ENCODE data around the gene DENND1A.
"Not testable (repeated sequence)": the region's sequence is repeated elsewhere in the genome, so short reads cannot be mapped to it uniquely, and the experiment has no call there.

The DENND1A gene

DNA sequence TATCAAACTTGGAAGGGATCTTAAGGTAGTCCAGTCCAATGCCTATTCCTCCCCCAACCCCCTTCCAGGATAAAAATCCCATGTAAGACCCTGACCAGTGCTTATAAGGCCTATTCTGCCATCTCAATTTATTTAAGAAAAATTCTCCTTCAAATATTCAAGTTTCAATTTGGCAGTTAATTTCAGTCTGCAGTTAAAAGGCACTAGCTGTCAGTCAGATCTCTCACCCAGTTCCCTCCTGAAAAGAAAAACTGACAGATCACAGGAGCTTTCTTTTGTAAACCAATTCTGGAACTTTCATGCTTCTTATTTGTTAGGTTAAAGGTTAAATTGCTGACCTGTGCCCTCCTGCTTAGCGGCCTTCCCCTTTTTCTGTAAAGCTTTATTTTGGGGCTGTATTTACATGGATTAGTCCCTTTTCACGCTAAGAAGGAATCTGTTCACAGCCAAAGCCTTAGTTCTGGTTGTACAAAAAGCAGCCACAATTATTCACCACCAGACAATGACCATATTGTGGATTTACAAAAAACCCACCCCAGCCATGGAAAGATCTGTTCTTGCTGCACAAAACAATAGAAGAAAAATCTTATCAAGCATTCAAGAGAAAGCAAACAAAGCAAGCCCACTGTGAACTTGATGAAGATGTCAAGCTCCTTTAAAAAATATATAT is 68.7 kb downstream of the DENND1A start:
- DNase-seq: no peak

DNA sequence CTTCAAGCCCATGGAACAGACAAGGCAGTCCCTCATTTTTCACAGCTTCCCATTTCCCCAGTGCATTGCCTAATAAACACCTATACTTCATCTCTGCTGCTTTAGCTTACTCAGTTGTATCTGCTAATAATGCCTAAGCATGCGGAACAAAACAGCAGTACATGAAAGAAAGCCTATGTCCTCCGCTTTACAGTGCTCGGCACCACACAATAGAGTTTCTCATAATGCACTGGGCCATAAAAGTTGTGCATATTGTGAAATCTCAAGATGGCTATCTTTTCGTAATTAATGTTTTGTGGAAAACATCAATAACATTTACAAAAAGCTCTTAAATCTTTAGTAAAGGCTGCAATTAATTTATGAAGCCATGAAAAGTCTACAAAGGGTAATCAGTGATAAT is 69.3 kb downstream of the DENND1A start:
- no peak for DNase-seq

DNA sequence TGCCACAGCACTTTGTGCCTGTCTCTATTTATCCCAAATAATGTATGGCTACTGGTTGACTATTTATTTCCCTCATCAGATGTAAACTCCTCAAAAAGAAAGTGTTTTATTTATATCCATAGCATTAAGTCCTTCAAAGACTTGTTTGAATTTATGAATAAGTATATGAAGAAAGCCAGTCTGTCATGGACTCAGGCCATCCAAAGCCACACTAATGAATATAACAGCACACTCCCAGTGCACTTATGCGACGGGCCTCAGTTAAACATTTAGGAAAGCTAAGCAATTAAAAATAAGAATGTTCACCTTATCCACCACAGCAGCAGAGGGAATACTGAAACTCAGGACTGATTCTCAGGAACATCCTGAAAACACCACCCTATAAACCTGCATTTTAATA is 77.5 kb downstream of the DENND1A start:
- DNase-seq: no peak

DNA sequence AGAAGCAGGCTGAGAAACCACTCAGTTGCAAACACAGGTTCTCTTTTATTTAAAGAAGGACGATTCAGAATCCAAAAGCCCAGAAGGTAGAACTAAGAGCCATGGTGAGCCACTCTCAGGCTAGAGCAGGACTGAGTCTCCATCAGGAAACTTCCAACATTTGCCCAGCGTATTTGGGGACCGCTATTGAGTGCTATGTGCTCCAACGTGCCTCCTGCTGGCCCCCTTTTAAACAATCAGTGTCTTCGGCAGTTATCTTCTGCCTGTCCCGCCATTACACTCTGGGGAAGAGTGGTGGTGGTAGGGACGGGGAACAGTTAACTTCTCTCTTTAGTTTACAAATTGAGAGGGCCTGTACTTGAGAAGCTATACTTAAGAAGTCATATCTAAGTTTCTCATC is 78.1 kb downstream of the DENND1A start:
- DNase-seq: no peak

DNA sequence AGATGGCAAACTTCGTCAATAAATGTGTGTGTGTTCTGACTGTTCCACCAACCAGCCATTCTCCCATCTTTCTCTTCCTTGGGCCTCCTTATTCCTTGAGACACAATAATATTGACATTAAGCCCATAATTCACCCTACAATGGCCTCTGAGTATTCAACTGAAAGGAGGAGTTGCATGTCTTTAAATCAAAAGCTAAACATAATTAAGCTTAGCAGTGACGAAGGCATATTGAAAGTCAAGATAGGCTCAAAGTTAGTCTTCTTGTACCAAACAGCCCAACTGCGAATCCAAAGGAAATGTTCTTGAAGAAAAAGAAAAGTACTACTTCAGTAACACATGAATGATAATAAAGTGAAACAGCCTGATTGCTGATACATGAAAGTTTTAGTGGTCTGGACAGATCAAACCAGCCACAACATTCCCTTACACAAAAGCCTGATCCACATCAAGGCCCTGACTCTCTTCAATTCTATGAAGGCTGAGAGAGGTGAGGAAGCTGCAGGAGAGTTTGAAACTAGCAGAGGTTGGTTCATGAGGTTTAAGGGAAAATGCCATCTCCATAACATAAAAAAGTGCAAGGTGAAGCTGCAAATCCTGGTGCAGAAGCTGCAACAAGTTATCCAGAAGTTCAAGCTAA is 81.4 kb downstream of the DENND1A start:
- DNase-seq: no peak

DNA sequence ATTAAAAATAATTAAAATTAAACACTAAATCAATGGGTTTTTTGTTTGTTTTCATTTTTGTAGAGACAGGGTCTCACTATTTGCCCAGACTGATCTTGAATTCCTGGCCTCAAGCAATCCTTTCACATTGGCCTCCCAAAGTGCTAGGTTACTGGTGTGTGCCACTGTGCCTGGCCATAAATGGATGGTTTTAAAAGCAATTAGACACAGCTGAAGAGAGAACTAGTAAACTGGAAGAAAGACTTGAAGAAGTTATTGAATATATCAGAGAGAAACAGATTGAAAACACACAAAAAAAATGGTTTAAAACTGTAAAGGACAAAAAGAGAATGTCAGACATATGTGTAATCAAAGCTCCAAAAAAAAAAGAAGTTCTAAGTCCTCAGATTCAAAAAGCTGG is 83.0 kb downstream of the DENND1A start:
- DNase-seq: no peak

DNA sequence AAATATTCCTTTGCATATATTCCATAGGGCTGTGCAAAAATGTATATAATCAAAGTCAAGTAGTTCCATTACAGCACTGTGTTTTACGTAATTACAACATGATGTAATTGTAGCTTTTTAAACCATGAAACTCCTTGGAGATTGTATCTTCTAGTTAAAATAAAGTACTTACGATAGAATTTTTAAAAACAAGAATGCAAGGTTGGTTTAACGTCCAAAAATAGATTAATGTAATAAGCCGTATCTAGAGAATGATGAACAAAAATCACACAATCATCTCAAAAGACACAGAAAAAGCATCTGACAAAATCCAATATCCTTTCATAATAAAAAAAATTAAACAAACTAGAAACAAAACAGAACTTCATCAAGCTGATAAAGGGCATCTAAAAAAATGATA is 86.2 kb downstream of the DENND1A start:
- no peak for DNase-seq

DNA sequence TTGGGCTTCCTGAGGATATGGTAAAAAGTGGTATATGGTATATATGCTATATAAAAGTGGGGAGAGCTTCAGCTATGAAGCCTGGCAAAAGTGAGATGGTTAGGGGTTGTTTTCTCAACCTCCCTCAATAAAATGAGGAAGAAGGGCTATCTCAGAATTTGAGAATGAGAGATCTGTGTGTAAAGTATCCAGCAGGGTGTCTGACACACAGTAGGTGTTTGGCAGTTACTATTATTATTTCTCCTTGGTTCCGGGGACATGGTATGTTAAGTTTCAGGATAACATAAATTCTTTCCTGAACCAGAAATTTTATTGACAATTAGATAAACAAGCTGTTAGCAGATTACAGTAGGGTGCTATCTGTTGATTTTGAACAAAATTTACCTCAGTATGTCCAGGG is 94.1 kb downstream of the DENND1A start:
- no peak for DNase-seq

DNA sequence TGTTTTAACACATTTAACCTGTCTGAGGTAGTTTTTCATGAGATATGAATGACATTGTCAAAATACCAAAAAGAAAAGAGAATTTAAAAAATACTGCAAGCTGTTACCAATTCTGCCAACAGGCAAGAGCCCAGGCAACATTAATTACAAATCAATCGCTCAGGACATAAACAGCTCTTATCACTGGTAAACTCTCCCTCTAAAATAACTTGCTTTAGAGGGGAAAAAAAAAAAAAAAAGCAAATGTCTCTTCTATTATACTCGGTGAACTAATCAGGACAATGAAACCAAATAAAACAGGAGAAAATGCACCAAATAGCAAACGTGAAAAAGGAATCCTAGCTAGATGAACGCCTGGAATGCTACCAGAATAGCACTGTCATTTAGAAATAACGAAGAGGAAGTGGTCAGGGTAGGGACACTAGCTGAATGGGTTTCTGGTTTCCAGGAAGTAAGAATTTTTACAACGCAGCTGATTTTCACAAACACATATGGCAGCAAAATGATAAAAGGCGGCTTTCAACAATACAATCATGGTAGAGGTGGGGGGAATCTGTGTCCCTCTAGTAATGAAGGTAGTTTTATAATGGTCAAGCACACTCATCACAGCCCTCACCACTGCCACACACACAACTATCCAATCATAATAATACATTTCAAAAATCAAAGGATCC is 94.9 kb downstream of the DENND1A start:
- DNase-seq: peak; percentile 8

DNA sequence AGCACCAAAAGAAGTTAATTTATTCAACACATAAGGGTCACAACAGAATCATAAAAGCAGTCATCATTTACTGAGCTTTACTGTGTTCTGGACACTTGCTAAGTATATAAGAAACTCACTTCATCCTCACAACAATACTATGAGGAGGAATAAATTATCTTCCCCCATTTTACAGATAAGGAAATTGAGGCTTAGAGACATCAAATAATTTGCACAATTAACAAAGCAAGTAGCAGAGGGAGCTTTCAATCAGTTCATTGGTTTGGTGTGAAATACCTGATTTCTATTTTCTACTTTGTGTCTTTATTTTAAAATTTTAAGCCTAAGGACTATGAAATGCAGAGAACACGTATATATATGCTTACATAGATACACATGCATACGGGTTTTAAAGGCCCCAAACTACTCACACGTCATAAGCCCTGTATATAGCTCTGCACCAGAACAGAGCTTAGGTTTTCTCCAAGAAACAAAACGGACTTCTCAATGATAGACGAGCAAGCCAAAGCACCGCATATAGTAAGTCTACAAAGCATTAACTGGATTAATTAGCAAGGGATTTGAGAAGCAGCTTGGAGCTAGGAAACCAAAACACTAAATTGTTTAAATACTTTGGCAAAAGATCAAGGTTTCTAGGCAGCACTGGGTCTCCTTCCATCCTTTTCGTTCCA is 95.6 kb downstream of the DENND1A start:
- no peak for DNase-seq

DNA sequence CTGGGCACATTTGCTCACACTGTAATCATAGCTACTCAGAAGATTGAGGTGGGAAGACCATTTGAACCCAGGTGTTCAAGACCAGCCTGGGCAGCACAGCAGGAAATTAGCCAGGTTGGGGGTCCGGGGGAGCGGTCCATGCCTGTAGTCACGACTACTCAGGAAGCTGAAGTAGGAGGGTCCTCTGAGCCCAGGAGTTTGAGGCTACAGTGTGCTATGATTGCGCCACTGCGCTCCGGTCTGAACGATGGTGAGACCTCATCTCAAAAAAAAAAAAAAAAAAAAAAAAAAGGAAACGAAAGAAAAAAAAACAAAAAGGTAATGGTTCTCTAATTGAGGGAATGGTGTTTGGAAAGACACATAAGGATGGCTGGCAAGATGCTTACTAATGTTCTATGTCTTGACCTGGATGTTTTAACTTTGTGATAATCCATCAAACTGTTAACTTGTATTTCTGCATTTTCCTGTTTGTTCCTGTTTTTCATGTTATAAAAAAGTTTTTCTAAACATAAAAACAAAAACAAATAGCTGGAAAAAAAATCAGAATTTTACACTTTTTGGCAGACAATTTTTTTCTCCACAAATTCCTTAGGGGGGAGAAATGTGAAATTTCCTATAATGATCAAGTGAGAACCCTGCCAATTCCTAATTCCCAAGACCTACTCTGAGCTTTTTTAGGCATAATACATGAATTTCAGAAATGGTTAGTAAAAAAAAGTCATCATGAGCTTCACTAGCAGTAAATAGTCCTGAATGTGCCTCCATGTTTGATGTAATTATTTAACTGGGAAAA is 96.9 kb downstream of the DENND1A start:
- no peak for DNase-seq

DNA sequence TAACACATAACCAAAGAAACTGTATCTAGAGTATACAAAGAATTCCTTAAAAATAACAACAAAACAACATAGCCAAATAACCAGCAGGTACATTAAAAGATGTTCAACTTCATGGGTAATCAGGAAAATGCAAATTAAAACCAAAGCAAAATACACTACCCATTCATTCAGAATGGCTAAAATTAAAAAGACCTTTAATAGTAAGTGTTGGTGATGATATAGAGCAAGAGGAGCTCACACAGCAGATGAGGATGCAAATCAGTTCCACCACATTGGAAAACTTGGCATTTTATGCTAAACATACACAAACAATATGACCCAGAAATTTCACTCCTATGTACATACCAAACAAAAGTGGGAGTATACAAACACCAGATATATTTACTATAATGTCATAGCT is 97.8 kb downstream of the DENND1A start:
- no peak for DNase-seq

DNA sequence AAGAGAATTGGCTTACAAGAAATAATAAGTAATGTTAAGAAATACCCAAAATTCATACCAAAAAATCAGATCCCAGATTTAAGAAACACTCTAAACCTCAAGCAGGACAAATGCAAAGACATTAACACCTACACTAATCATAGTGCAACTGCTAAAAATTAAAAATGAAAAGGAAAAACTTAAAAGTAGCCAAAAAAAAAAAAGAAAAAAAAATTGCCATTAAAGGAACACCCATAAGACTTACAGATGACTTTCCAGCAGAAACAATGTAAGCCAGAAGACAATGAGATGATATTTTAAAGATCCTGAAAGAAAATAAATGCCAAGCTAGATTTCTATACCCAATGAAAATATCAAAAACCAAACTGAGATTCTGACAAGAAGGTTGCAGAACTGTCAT is 101.5 kb downstream of the DENND1A start:
- DNase-seq: no peak

DNA sequence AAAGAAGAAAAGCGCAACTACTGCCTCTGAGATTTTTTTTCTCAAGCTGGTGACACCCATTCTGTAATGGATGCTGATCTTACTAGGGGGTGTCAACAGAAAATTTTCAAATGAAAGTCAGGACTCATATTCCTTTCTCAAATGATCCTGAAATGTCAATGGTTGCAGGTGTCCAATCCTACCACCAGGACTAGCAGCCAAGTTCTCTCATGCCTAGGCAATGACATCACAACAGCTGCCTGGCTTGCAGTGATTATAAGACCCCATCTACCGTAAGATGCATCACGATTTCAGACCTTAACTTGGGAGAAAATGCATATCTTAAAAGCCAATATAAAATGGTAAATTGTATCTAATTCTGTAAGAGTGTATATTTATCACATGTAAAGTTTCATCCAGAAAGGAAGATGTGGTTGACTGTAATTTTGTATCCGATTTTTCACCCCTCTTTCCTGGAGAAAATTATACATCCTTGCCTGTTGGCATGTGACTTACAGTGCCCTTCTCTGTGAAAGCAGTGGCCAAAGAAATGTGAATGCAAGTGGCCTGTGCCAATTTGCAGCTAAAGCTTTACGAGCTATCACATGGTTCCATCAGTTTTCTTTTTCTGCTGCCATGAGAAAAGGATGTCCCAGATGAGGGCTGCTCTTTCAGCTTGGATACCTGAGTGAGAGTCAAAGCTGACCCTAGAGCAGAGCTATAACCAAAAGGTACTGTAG is 104.4 kb downstream of the DENND1A start:
- no peak for DNase-seq

DNA sequence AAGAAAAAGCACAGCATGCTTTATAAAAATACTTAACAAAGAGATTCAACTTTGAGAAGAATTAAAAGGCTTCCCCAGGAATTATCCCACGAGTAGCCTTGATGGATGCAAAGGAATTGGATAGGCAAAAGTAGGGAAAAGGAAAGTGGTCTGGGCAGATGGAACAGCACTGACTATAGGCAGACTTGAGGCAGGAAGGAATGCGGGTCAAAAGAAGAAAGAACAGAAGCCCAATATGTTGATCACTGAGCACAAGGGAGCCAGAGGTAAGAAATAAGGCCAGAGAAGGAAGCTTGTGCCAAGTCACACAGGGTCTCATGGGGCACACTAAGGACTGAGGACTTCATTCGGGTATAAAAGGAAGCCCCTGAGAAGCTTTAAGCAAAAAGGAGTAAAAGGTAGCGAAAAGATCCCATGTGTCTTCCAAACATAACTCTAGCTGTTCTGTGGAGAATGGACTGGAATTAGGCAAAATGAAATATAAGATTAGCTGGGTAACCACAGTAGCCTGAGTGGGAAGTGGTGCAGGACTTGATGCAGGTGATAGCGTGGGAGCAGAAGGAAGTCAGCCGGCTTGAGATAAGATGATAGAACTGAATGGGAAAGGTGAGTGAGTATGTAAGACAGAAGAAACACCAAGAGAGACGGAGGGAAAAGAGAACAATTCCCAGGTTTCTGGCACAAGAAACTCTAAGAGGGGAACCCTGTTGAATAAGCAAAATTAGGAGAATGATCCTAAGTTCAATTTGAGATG is 106.6 kb downstream of the DENND1A start:
- no peak for DNase-seq

DNA sequence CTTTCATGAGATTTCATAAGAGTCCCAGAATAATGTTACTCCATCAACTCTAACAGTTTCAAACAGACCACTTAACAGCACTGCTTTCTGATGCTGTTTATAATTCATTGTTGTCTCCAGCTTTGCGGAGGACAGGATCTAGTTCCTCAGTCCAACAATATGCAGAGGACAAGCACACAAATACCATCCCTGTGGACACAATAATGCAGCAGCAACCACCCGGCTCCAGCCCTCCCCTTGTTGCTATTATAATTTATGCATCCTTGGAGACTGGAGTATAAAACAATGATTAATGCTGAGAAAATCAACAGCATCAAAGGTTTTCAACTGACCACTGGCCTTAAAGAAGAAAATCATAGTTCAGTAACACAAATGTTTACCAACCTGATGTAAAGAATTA is 108.3 kb downstream of the DENND1A start:
- DNase-seq: no peak

DNA sequence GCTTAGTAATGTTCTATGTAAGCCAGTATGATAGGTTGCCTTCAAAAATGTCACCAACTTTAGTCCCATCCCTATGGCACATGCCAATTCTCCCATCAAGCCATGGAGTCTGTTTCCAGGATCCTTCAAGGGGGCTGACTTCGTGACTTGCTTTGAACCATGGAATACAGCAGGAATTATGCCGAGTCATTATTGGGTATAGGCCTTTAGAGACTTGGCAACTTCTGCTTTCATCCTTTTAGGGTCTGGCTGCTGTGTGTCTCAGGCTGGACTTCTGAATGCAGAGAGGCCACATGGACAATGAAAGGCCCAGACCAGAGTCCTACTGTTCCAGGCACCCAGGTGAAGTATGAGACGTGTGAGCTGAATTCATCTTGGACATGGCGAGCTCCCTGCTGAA is 109.8 kb downstream of the DENND1A start:
- DNase-seq: no peak

DNA sequence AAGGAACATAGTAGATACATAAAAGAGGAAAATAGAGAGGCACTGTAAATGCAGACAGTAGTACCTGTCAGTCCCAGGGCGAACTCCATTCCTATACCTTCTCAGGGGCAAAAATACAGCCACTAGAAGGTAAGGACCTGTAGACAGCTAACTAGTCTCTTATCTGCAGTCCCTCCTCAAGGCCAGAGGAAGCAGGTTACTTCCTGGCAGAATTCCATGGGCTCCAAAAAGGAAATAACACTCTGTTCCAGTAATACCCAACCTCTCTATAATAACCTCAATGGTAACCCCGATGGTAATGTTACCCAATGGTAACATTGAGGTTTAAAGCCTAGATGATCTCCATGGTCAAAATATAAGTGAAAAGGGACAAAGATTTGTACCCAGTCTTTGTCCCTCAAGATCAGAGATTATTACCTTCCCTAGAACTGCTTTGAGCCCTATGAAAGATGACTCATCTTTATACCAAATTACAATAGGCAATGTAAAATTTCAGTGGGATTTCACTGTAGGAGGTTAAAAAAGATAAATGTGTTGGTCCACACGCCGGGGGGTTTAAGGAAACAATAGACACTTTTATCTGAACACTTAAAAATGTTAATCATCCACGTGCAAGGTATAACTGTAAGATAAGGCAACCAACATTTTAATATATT is 113.0 kb downstream of the DENND1A start:
- no peak for DNase-seq

DNA sequence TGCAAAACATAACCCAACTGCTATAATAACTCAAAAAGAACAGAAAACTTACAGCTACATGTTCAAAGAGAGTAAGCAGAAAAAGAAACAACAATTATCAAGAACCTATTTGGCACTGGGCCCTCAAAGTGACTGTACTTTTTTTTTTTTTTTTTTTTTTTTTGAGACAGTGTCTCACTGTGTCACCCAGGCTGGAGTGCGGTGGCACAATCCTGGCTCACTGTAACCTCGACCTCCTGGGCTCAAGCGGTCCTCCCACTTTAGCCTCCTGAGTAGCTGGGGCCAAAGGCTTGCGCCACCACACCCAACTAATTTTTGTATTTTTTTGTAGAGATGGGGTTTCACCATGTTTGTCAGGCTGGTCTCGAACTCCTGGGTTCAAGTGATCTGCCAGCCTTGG is 114.1 kb downstream of the DENND1A start:
- DNase-seq: not testable (repeated sequence)

DNA sequence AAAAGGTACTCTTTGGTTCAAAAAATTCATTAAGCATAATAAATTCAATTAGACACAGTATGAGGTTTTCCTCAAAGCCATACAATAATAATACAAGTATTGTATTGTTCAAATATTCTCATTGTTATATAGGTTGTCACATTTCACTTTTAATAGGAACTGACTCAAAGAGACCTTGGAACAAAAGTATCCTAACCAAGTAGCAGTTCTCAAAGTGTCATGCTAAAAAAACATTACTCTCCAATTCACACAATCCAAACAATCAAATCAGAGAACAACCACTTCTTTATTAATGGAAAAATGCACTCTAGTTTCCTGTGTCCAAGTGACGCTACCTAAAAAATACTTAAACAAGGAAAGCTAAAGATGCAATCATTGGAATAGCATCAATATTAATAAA is 115.4 kb downstream of the DENND1A start:
- DNase-seq: no peak

DNA sequence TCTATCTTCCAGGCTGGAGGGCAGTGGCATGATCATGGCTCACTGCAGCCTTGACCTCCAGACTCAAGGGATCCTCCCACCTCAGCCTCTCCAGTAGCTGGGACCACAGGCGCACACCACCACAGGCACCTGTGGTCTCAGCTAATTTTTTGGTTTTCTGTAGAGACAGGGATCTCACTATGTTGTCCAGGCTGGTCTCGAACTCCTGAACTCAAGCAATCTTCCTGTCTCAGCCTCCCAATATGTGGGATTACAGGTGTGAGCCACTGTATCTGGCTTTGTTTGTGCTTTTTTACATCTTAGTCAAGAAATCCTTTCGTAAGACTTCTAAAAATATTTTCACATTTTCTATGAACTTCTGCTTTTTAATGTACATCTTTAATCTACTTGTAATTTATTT is 116.9 kb downstream of the DENND1A start:
- no peak for DNase-seq

Data from CD4-positive, alpha-beta T cell treated with Interleukin-12 subunit alpha and Interleukin-12 subunit beta, for 1 hour (primary cell).